Measurements from ENCODE around the gene CELA3A.

Gene CELA3A

DNA sequence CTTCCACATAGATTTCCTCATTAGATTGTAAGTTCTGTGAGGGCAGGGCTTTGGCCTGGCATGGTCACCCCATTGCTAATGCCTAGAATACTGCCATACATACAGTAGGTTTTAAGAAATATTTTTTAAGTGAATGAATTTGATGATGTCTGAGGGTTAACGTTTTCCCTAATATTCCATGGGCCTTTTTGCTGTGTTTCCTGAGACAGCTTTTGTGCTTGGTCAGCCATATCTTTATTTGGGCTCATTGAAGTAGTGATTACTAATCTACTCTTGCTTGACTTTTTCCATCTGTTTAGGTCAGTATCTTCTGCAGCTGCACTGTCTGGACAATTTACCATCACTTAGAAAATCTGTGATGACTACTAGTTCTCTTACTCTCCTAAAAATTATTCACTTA is 54.6 kb downstream of the CELA3A start:
- Histone ChIP-seq H3K4me1 (ENCODE audit: control insufficient read depth, insufficient read depth, low read length) (no peaks in the 10 kb centered on the region), H3K36me3 (ENCODE audit: control insufficient read depth, insufficient read depth, low read length) (no peaks in the 10 kb centered on the region), H3K4me3 (ENCODE audit: insufficient read depth, low read depth, low read length) (no peak overlapping the region), H3K27me3 (ENCODE audit: control insufficient read depth, insufficient read depth, low read length, poor library complexity, severe bottlenecking) (no peaks in the 10 kb centered on the region), H3K9me3 (ENCODE audit: control insufficient read depth, low read length) (no peaks in the 10 kb centered on the region), H3K27ac (ENCODE audit: insufficient read depth, low read depth, low read length, poor library complexity, severe bottlenecking) (no peak overlapping the region)
- 91 to 97% methylated on average over 1 of the region's 1 CpG for WGBS, 2 experiments

DNA sequence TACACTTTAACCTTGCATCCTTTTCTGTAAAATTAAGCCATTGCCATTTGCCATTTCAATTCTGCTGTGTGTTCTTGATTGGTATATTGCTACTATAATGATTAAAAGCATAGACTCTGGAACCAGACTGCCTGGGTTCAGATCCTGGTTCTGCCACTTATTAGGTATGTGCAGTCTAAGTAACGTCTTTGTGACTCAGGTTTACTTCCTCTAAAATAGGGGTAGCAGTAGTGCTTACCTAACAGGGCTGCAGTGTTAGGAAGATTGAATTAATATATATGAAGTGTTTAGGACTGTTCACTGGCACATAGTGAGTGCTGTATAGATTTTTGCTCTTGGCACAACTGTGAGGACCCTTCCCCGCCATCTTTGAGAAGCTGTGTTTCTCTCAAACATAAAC is 55.5 kb downstream of the CELA3A start:
- no peak overlapping the region for H3K27ac ChIP-seq (ENCODE audit: insufficient read depth, low read depth, low read length, poor library complexity, severe bottlenecking)
- no peaks in the 10 kb centered on the region for H3K4me1 ChIP-seq (ENCODE audit: control insufficient read depth, insufficient read depth, low read length)
- WGBS, 2 experiments = 93 to 97% methylated on average over 2 of the region's 2 CpGs
- H3K27me3 ChIP-seq (ENCODE audit: control insufficient read depth, insufficient read depth, low read length, poor library complexity, severe bottlenecking) = no peaks in the 10 kb centered on the region
- no peak overlapping the region for H3K4me3 ChIP-seq (ENCODE audit: insufficient read depth, low read depth, low read length)
- H3K36me3 ChIP-seq (ENCODE audit: control insufficient read depth, insufficient read depth, low read length) = no peaks in the 10 kb centered on the region
- no peaks in the 10 kb centered on the region for H3K9me3 ChIP-seq (ENCODE audit: control insufficient read depth, low read length)

DNA sequence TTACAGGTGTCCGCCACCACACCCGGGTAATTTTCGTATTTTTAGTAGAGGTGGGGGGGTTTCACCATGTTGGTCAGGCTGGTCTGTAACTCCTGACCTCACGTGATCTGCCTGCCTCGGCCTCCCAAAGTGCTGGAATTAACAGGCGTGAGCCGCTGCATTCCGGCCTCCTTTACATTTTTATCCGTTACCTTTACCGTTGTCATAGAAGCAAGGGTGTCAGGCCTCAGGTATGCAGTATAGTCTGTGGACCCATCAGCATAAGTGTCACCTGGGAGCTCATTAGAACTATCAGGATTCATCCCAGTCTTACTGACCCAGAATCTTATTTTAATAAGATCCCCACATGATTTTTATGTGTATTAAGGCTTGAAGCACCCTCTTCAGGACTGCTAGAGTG is 56.4 kb downstream of the CELA3A start:
- H3K36me3 ChIP-seq (ENCODE audit: control insufficient read depth, insufficient read depth, low read length) = no peaks in the 10 kb centered on the region
- H3K27ac ChIP-seq (ENCODE audit: insufficient read depth, low read depth, low read length, poor library complexity, severe bottlenecking) = no peak overlapping the region
- H3K4me1 ChIP-seq (ENCODE audit: control insufficient read depth, insufficient read depth, low read length) = no peaks in the 10 kb centered on the region
- H3K9me3 ChIP-seq (ENCODE audit: control insufficient read depth, low read length) = no peaks in the 10 kb centered on the region
- 95 to 98% methylated on average over 10 of the region's 10 CpGs for WGBS, 2 experiments
- H3K27me3 ChIP-seq (ENCODE audit: control insufficient read depth, insufficient read depth, low read length, poor library complexity, severe bottlenecking) = no peaks in the 10 kb centered on the region
- H3K4me3 ChIP-seq (ENCODE audit: insufficient read depth, low read depth, low read length) = no peak overlapping the region

Data from ectodermal cell (in vitro differentiated cells).